ES-I3 (cell line): Measurements from ENCODE around the gene THEMIS2.

Source experiments
- H3K36me3 ChIP-seq: 2 replicates; pipeline ENCODE4 v1.6.1; 2013; ENCODE audit warnings: mild to moderate bottlenecking, low read length, control low read depth, moderate library complexity; ENCODE audit not compliant: insufficient read depth
- H3K4me1 ChIP-seq: 2 replicates; pipeline ENCODE4 v1.6.1; 2013; ENCODE audit warnings: mild to moderate bottlenecking, control low read depth, low read length; ENCODE audit not compliant: insufficient read depth
- H3K9ac ChIP-seq: 2 replicates; pipeline ENCODE4 v1.6.1; 2013; ENCODE audit warnings: low read depth, mild to moderate bottlenecking, low read length, moderate library complexity
- H3K9me3 ChIP-seq: 2 replicates; pipeline ENCODE4 v1.6.1; 2013; ENCODE audit warnings: mild to moderate bottlenecking, low read length, moderate library complexity; ENCODE audit not compliant: control insufficient read depth, insufficient read depth

Gene THEMIS2

DNA sequence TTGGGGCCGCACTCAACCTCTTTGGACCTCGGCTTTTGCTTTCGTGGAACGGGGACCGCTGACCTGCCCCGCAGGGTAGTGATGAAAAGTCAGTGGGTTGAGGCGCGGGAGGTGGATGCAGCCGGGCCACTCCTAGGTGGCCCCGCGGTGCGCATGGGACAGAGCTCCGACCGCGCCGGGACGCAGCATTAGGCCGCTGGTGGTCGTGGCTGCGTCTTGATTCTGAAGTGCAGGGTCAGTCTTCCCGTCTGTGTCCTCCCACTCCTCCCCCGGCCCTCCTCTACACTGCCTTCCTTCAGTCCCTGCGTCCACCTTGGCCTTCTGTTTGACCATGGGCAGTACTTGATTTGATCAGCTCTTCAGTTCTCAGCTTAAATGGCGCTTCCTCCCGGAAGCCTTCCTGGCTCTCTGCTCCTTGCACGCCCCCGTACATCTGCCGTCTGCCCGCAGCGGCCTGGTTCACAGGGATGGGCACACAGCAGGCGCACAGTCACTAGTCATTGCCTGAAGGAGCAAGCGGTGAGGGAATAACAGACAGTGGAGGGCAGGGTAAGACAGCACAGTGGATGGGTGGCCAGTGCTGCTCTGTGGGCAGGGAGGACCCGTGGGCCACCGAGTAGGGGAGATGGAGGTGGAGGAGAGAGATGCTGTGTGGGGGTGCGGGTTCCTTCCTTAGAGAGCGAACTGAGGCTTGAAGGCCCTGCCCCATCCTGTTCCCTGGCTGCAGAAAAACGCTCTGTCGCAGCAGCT lies 633 bp downstream of the THEMIS2 start:
- H3K9me3 ChIP-seq = no peaks in the 10 kb centered on the region
- H3K4me1 ChIP-seq = peaks cover 7% of the 10 kb centered on the region; the same call in 1 of the 2 replicates
- no peaks in the 10 kb centered on the region for H3K36me3 ChIP-seq
- H3K9ac ChIP-seq = peak overlapping the region; percentile 82

DNA sequence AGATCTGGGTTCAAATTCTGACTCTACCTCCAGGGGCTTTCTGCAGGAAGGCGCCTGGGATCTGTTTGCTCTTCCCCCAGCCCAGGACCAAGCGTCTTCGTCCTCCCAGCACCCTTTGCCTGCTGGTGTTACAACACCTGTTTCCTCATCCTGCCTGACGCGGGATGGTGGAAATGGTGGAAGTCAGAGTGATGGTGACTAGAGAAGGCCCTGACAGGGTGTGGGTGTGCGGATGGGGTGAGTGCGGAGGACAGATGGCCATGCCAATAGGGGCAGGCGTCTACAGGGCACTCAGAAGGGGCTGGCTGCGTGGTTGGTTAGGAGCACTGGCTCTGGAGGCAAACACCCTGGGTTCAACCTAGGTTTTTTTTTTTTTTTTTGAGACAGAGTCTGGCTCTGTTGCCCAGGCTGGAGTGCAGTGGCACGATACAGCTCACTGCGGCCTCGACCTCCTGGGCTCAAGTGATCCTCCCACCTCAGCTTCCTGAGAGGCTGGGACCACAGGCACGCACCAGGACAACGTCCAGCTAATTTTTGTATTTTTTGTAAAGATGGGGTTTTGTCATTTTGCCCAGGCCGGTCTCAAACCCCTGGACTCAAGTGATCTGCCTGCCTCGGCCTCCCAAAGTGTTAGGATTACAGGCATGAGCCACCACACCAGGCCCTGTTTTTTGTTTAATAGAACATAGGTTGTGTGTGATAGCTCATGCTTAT lies 1.5 kb downstream of the THEMIS2 start:
- Histone ChIP-seq H3K9ac (peak overlapping the region; percentile 82; the same call in 1 of the 2 replicates), H3K4me1 (peaks cover 7% of the 10 kb centered on the region; the same call in 1 of the 2 replicates), H3K9me3 (no peaks in the 10 kb centered on the region), H3K36me3 (no peaks in the 10 kb centered on the region)

DNA sequence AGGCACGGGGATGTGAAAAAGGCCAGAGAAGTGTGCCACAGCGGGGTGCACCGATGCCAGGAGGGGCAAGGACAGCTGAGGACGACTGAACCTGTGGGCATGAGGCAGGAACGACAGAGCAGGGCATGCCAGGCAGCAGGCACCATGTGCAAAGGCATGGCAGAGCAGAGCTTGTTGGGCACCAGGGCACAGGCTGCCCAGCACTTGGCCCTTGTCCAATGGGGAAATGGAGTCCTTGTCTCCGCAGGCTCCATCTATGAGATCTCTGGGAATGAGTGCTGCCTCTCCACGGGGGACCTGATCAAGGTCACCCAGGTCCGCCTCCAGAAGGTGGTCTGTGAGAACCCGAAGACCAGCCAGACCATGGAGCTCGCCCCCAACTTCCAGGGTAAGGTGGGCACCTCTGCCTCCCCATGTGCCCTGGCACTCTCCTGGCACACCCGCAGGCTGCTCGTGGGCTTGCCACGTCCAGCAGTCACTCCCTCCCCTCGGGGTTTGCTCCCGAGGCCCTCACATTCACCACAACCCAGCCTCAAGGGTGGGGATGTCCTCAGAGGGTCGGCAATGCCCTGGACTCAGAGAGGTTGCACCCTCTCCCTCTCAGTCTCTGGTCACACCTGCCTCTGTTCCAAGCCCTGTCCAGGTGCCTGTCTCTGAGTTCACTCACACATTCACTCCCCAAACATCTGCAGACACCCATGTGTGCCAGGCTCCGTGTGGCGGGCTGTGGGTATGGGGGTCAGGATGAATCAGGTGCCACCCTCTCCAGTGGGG lies 4.2 kb downstream of the THEMIS2 start:
- Histone ChIP-seq H3K4me1 (no peaks in the 10 kb centered on the region), H3K9me3 (no peaks in the 10 kb centered on the region), H3K9ac (no peak overlapping the region), H3K36me3 (no peaks in the 10 kb centered on the region)

GRCh38 chr1:27877115-27877416 lies 4.7 kb downstream of the THEMIS2 start:
- Histone ChIP-seq H3K9ac (no peak overlapping the region), H3K4me1 (no peaks in the 10 kb centered on the region), H3K36me3 (no peaks in the 10 kb centered on the region), H3K9me3 (no peaks in the 10 kb centered on the region)

DNA sequence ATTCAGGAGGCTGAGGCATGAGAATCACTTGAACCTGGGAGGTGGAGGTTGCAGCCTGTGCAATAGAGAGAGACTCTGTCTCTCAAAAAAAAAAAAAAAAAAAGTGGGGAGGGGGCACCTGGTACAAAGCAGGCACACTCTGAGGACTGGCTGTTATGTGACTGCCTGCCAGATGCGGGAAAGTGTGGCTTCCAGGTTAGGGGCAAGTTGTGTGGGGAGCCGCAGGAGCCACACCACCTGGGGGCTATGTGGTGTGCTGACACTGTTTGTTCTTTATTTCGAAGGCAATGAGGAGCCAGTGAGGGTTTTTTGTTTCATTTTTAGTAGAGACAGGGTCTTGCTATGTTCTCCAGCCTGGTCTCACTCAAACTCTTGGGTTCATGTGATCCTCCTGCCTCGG lies 5.7 kb downstream of the THEMIS2 start:
- no peaks in the 10 kb centered on the region for H3K36me3 ChIP-seq
- no peak overlapping the region for H3K9ac ChIP-seq
- no peaks in the 10 kb centered on the region for H3K9me3 ChIP-seq
- H3K4me1 ChIP-seq = no peaks in the 10 kb centered on the region

DNA sequence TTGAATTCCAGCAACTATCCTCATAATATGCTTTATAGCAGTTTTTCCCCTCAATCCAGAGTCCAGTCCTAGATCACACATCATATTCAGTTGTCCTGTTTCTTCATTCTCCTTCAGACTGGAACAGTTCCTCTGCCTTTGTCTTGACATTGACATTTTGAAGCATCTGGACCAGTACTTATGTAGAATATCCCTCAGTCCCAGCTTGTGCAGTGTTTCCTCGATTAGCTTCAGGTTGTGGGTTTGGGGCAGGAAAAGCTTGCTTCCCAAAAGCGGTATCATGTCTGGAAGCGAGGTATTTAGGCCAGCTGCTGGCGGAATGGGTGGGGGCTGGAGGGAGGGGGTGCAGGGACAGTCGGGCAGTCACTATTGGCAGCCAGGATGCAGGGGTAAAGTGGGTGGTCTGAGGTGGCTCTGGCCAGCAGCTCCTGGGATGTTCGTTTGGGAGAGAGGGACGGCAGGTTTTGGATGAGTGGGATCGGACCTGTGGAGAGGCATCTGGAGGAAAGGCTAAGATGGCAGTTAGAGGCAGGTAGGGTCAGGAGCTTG lies 6.5 kb downstream of the THEMIS2 start:
- H3K36me3 ChIP-seq = no peaks in the 10 kb centered on the region
- H3K9me3 ChIP-seq = no peaks in the 10 kb centered on the region
- no peak overlapping the region for H3K9ac ChIP-seq
- no peaks in the 10 kb centered on the region for H3K4me1 ChIP-seq

DNA sequence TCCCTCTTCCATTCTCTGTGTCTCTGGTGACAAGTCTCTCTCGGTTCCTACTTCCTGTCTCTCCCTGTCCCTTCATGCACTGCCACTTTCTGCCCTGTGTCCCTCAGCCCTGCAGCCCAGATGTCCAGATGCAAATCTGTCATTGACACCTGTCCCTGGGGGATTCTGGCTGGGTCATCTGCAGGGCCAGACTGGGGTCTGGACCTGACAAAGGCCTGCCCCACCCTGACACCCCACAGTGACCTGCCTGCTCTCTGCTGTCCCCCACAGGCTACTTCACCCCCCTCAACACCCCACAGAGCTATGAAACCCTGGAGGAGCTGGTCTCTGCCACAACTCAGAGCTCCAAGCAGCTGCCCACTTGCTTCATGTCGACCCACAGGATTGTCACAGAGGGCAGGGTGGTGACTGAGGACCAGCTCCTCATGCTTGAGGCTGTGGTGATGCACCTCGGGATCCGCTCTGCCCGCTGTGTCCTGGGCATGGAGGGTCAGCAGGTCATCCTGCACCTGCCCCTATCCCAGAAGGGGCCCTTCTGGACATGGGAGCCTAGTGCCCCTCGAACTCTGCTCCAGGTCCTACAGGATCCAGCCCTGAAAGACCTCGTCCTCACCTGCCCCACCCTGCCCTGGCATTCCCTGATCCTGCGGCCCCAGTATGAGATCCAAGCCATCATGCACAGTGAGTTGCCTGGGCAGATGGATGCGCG lies 7.2 kb downstream of the THEMIS2 start:
- Histone ChIP-seq H3K36me3 (peaks cover 4% of the 10 kb centered on the region; the same call in 1 of the 2 replicates), H3K9me3 (no peaks in the 10 kb centered on the region), H3K4me1 (no peaks in the 10 kb centered on the region), H3K9ac (no peak overlapping the region)

DNA sequence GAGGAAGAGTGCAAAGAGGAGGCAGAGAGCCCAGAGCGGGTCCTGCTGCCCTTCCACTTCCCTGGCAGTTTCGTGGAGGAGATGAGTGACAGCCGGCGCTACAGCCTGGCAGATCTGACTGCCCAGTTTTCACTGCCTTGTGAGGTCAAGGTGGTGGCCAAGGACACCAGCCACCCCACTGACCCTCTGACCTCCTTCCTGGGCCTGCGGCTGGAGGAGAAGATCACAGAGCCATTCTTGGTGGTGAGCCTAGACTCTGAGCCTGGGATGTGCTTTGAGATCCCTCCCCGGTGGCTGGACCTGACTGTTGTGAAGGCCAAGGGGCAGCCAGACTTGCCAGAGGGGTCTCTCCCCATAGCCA lies 10.2 kb downstream of the THEMIS2 start:
- Histone ChIP-seq H3K4me1 (no peaks in the 10 kb centered on the region), H3K9ac (no peak overlapping the region), H3K9me3 (no peaks in the 10 kb centered on the region), H3K36me3 (peaks cover 4% of the 10 kb centered on the region; the same call in 1 of the 2 replicates)

DNA sequence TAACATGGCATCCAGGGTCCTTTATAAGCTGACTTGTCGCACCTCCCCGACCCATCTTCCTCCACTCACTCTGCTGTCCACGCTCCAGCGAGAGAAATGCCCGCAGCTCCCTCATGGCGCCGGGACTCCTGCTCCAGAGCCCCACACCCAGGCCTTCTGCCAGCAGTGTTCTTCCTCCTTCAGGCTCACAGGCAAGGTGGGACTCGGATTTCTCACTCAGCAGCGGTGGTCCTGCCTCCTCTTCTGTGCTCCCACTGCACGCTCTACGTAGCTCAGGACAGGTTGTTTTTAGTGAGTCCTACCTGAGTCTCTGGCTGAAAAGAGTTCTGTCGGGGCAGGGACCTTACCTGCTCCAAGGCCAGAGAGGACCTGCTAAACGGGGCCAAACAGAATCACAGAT lies 11.2 kb downstream of the THEMIS2 start:
- Histone ChIP-seq H3K4me1 (no peaks in the 10 kb centered on the region), H3K36me3 (peaks cover 4% of the 10 kb centered on the region; the same call in 1 of the 2 replicates), H3K9me3 (no peaks in the 10 kb centered on the region), H3K9ac (no peak overlapping the region)

DNA sequence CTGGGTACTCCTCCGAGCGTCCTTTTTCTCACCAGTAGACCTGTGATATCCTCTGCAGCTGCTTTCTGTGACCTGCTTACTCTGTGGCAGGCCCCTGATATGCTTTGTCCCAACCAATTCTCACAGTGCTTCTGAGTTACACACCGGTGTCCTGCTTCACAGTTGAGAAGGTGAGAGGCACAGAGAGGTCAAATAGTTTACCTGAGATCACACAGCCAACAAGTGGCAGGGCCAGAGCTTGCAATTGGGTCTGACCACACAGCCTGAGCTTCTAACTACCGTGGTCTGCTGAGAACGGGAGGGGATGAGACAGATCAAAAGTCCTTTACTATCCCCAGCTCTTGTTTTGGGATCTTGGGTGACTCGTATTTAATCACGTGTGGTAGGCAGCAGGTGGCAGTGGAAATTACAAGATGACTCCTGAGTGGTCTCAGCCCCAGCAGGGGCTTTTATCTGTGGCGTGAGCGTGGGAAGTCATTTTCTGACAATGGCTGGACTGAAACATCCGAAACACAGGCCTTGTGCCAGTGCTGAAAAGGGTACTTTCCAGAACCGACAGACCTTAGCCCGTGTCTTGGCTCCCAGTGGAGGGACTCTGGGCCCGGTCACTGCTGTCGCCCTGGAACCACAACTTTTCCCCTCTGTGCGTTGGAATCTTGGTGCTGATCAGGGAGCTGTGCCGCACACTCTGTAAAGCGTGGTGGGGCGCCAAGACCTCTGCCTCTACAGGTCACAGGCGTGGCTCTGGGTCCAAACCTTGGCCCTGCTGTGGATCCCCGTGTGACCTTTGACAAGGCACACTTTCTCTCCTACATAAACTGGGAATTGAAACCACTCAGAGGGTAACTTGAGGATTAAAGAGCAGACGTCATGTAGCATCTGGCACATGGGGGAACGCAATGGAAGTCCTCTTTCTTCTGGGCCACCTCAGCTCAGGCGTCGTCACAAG lies 11.9 kb downstream of the THEMIS2 start:
- peaks cover 4% of the 10 kb centered on the region; the same call in 1 of the 2 replicates for H3K36me3 ChIP-seq

GRCh38 chr1:27885114-27885528 lies 12.8 kb downstream of the THEMIS2 start:
- Histone ChIP-seq H3K4me1 (no peaks in the 10 kb centered on the region), H3K36me3 (peaks cover 8% of the 10 kb centered on the region), H3K9ac (no peak overlapping the region), H3K9me3 (no peaks in the 10 kb centered on the region)

More for the DNA sequence above, 11.9 kb downstream of the THEMIS2 start:
- H3K4me1 ChIP-seq = no peaks in the 10 kb centered on the region
- no peak overlapping the region for H3K9ac ChIP-seq
- no peaks in the 10 kb centered on the region for H3K9me3 ChIP-seq

- Histone ChIP-seq H3K9me3 (no peaks in the 10 kb centered on the region), H3K36me3 (peaks cover 8% of the 10 kb centered on the region), H3K4me1 (no peaks in the 10 kb centered on the region), H3K9ac (no peak overlapping the region)
These were observed 13.4 kb downstream of the THEMIS2 start for GRCh38 chr1:27885621-27886352.

- H3K9ac ChIP-seq = no peak overlapping the region
- H3K9me3 ChIP-seq = no peaks in the 10 kb centered on the region
- H3K4me1 ChIP-seq = no peaks in the 10 kb centered on the region
- peaks cover 8% of the 10 kb centered on the region for H3K36me3 ChIP-seq
These were observed 14.0 kb downstream of the THEMIS2 start for GRCh38 chr1:27886353-27886679.
